Glutamatergic neuron (in vitro differentiated cells): ENCODE measurements around the gene ZNF865. TPM values are rescaled to one million over a fixed set of nuclear protein-coding genes. Genes with fewer than 3 reads are reported as not detected.
A peak's percentile ranks its signal among the peaks of the same experiment; 100 is the strongest.

Experiments
- DNase-seq: peaks from one replicate; pipeline ENCODE4 v3.0.0; 2022
- H3K27ac Mint-ChIP-seq: one replicate; pipeline ENCODE4 v1.8.0; 2020; ENCODE audit warnings: mild to moderate bottlenecking, mixed read lengths, inconsistent platforms; ENCODE audit not compliant: unreplicated experiment
- H3K27me3 Mint-ChIP-seq: one replicate; pipeline ENCODE4 v1.8.0; 2020; ENCODE audit warnings: mild to moderate bottlenecking, moderate library complexity, mixed read lengths, inconsistent platforms; ENCODE audit not compliant: unreplicated experiment
- H3K36me3 Mint-ChIP-seq: one replicate; pipeline ENCODE4 v1.8.0; 2020; ENCODE audit warnings: mild to moderate bottlenecking, mixed read lengths, inconsistent platforms; ENCODE audit not compliant: unreplicated experiment
- H3K4me1 Mint-ChIP-seq: one replicate; pipeline ENCODE4 v1.8.0; 2020; ENCODE audit warnings: mild to moderate bottlenecking, low read depth, mixed read lengths, inconsistent platforms; ENCODE audit not compliant: unreplicated experiment
- H3K4me3 Mint-ChIP-seq: one replicate; pipeline ENCODE4 v1.8.0; 2020; ENCODE audit warnings: mild to moderate bottlenecking, mixed read lengths, inconsistent platforms; ENCODE audit not compliant: unreplicated experiment
- H3K9me3 Mint-ChIP-seq: one replicate; pipeline ENCODE4 v1.8.0; 2020; ENCODE audit warnings: mild to moderate bottlenecking, moderate library complexity, mixed read lengths, inconsistent platforms; ENCODE audit not compliant: unreplicated experiment
- total RNA-seq: library from RNA; stranded (reverse); fragmentation: NEBNext Ultra II Directional; extraction: Animal tissue kit (Norgen Biotek cat#: 25700); gene quantifications from one replicate; pipeline ENCODE4 v1.2.1, GENCODE V29; 2021; ENCODE audit not compliant: unreplicated experiment
- TF ChIP-seq, protein P1 (sequence below): fragments of 200-600 bp; sonication (generic); IDR thresholded peaks from one replicate; pipeline ENCODE4 v1.5.0; 2021; ENCODE audit not compliant: partially characterized antibody, unreplicated experiment

ZNF865 gene
- total RNA-seq, 1 donor from 2014 or later = 14.6 TPM

DNA sequence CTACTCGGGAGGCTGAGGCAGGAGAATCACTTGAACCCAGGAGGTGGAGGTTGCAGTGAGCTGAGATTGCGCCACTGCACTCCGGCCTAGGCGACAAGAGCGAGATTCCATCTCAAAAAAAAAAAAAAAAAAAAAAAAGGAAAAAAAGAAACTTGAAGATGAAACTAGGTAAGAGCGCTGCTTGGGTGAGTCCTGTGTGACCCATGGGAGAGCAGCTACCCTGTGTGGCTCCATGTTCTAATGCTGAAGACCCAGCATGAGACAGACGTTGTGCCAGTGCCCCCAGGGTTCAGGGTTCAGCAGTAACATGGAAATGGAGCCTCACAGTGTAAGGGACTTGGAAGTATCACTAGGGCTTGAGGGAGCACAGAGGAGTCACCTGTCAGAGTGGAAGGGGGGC, 13.0 kb downstream of the ZNF865 start:
- peaks cover 7% of the 10 kb centered on the region for H3K27me3 Mint-ChIP-seq
- no peak overlapping the region for H3K4me3 Mint-ChIP-seq
- H3K9me3 Mint-ChIP-seq = peaks cover 11% of the 10 kb centered on the region
- H3K27ac Mint-ChIP-seq = peak overlapping the region; percentile 22
- TF ChIP-seq, protein P1, sequence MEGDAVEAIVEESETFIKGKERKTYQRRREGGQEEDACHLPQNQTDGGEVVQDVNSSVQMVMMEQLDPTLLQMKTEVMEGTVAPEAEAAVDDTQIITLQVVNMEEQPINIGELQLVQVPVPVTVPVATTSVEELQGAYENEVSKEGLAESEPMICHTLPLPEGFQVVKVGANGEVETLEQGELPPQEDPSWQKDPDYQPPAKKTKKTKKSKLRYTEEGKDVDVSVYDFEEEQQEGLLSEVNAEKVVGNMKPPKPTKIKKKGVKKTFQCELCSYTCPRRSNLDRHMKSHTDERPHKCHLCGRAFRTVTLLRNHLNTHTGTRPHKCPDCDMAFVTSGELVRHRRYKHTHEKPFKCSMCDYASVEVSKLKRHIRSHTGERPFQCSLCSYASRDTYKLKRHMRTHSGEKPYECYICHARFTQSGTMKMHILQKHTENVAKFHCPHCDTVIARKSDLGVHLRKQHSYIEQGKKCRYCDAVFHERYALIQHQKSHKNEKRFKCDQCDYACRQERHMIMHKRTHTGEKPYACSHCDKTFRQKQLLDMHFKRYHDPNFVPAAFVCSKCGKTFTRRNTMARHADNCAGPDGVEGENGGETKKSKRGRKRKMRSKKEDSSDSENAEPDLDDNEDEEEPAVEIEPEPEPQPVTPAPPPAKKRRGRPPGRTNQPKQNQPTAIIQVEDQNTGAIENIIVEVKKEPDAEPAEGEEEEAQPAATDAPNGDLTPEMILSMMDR = no peak
- H3K36me3 Mint-ChIP-seq = peaks cover 14% of the 10 kb centered on the region
- H3K4me1 Mint-ChIP-seq = no peaks in the 10 kb centered on the region
- DNase-seq = no peak

DNA sequence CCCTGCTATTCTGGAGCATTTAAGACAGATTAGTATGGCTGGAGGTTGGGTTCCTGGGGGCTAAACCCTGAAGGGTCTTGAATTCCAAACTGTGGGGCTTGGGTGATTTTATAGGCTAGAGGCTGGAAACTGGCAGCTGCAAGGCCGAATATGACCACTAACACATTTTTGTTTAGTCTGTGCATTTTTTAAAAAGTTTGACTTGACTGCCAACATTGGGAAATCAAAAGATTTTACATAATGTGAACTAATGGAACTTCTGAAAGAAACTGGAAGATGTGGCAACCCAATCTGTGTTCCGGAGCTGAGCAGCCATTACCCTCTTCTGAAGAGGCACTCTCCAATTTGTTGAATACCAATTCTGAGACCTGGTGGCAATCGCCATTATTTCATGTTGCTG, 13.8 kb downstream of the ZNF865 start:
- DNase-seq = no peak
- H3K9me3 Mint-ChIP-seq = peaks cover 17% of the 10 kb centered on the region
- peak overlapping the region; percentile 8 for H3K27ac Mint-ChIP-seq
- H3K4me1 Mint-ChIP-seq = no peaks in the 10 kb centered on the region
- H3K27me3 Mint-ChIP-seq = peaks cover 11% of the 10 kb centered on the region
- H3K36me3 Mint-ChIP-seq = peaks cover 19% of the 10 kb centered on the region
- H3K4me3 Mint-ChIP-seq = no peak overlapping the region
- TF ChIP-seq, protein P1 = no peak

DNA sequence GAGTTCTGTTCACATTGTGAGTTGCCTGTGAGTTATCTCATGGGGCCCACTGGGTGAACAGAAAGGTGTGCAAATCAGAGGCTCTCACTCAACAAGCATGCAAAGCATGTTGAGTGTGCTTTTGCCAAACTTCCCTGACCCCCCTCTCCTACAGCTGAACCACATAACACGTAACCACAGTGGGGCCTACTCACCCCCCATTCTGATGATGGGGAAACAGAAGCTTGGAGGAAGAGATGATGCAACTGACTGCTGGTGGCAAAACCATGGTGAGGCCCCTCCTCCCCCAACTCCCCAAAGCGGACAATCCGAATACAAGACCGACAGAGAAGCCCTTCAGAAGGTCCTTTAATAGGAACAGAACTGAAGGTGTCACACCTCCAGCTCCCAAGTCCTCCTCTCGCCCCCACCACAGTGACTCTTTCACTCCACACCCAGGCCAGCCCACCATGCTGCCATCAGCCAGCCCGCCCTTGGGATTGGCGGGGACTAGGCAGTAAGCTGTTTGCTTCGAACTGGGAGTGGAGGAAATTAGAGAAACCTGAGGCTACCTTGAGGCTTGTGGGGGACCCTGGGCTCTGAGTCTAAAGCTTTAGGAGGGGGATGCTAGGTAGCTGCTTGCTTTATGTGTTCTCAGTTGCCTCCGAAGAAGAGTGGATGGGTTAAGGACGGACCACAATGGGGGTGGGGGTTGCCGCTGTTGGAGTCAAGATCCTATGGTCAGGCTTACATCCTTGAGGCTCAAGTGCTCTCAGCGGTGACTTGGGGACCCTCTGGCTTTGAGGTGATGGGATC, 15.2 kb downstream of the ZNF865 start:
- H3K36me3 Mint-ChIP-seq = peaks cover 19% of the 10 kb centered on the region
- H3K4me3 Mint-ChIP-seq = no peak overlapping the region
- peaks cover 11% of the 10 kb centered on the region for H3K27me3 Mint-ChIP-seq

DNA sequence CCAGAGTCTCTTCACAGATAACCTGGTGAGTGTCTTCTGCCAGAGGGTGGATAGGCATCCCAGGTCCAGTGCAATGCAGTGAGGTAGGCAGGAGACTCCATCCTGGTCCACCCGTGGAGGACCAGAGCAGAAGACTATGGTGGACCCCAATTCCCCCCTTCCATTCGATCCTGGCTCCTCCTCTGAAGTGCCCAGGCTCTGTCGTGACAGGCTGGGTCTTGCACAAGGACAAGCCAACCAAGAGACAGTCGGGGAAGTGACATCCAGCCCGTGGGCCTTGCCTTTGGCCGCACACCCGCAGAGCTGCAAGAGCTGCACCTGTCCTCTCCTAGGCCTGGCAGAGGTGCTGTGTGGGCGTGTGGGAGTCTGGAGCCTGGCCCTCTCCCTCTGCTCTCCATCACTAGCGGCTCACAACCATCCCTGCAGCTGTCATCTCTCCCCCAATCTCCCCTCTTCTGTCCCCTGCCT, 15.8 kb downstream of the ZNF865 start:
- peaks cover 19% of the 10 kb centered on the region for H3K36me3 Mint-ChIP-seq
- TF ChIP-seq, protein P1 = no peak
- H3K9me3 Mint-ChIP-seq = peaks cover 17% of the 10 kb centered on the region
- no peak overlapping the region for H3K27ac Mint-ChIP-seq
- no peaks in the 10 kb centered on the region for H3K4me1 Mint-ChIP-seq
- no peak for DNase-seq
- peaks cover 11% of the 10 kb centered on the region for H3K27me3 Mint-ChIP-seq
- no peak overlapping the region for H3K4me3 Mint-ChIP-seq

More for the DNA sequence above, 15.2 kb downstream of the ZNF865 start:
- TF ChIP-seq, protein P1 = no peak
- Mint-ChIP-seq H3K9me3 (peaks cover 17% of the 10 kb centered on the region), H3K27ac (no peak overlapping the region), H3K4me1 (no peaks in the 10 kb centered on the region)
- DNase-seq = no peak

DNA sequence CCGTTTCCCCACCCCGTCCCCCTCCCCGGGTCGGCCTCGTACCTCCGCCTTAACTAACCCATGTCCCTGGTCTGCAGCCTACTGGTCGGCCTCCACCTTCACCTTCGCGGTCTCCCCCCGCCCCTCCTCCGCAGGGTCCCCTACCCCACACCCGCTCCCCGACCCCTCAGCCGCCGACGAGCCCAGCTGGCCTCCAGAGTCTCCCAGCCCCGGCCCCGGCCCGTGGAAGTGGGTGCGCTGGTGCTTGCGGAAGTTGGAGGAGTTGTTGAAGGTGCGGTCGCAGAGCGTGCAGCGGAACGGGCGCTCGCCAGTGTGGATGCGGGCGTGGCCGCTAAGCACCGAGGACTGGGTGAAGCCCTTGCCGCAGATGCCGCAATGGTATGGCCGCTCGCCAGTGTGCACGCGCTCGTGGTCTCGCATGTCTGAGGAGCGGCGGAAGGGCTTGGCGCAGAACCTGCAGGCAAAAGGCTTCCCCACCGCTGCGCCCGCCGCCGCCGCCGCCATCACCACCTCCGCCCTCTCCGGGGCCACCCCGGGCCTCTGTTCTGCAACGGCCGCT, 16.3 kb downstream of the ZNF865 start:
- H3K27me3 Mint-ChIP-seq = peaks cover 10% of the 10 kb centered on the region
- TF ChIP-seq, protein P1 = no peak
- H3K9me3 Mint-ChIP-seq = peaks cover 17% of the 10 kb centered on the region
- no peak overlapping the region for H3K4me3 Mint-ChIP-seq
- H3K27ac Mint-ChIP-seq = no peak overlapping the region
- no peak for DNase-seq
- H3K36me3 Mint-ChIP-seq = peaks cover 19% of the 10 kb centered on the region
- H3K4me1 Mint-ChIP-seq = no peaks in the 10 kb centered on the region
